GM21619 (cell line): ENCODE data around the gene CIAO2A.
A peak's percentile ranks its signal among the peaks of the same experiment; 100 is the strongest.
"Not testable (repeated sequence)": the region's sequence is repeated elsewhere in the genome, so short reads cannot be mapped to it uniquely, and the experiment has no call there.

ENCODE experiments used
- ATAC-seq: cut with Tn5 transposase; IDR thresholded peaks from one replicate; pipeline ENCODE4 v1.9.1; 2021; ENCODE audit not compliant: unreplicated experiment

The CIAO2A gene

DNA sequence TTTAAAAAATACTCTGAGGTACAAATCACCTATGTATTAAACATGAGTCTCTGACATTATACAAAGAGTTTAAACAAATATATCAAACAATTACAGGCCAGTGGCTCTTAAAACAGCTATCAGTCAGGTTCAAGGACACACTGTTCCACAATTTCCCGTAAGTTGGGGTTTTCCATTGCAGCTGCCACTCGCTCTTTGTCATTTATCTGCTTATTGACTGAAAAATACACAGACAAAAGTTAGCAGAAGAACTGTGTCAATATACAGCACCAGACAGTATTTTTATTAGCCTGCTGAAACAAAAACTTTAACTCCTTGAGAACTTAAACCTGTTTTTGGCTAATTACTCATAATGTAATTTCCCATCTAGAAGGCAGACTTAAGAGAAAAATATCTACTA, 20.8 kb downstream of the CIAO2A start:
- ATAC-seq = no peak

GRCh38 chr15:64071931-64072765, 21.5 kb downstream of the CIAO2A start:
- ATAC-seq = no peak

DNA sequence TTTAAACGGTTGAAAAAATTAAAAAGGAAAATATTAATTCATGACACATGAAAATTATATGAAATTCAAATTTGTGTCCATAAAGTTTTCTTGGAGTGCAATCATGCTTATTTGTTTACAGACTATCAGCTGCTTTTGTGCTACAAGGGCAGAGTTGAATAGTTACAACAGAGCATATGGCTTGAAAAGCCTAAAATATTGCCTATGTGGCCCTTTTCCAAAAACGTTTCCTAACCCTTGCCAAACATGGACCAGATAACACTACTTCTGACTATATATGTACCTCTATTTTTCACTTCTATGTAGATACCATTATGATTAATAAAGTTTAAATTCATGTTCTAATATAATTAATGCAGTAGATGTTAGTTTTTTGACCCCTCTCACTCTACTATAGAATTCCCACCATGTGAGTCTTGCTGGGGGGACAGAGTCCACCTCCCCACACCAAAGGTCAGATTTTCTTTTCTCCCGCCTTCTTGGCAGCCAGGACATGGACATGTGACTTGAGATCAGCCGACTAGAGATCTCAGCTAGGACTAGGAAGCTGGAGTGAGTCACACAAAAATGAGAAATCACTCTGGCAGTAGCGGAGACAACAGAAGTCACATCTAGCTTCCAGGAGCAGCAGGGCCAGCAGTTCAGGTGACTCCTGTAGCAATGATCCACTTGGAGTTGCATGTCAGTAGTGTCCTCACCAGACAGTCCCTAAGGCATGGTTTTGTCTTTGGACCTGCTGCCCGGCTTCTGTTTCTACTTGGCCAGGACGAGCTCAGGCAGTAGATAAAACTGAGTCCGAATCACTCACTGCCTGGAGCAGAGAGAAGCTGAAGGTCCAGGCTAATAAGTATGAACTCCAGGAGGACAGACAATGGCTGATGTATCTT, 22.4 kb downstream of the CIAO2A start:
- no peak for ATAC-seq

DNA sequence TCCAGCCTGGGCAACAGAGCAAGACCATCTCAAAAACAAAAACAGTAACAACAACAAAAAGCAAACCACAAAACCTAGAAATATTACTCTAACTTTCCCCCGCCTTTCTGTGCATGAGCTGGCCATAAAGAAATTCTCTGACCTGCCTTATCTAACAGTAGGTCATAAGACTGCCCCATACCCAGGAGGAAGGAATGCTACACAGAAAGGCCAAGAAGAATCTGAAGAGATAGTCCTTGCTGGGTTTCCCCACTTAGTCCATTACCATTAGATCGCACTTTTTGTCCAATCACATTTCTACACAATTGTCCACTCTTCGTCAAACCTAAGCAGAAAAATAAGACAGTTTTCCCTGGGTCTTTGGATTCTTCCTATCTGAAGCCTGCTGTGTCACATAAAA, 23.5 kb downstream of the CIAO2A start:
- no peak for ATAC-seq

- ATAC-seq = no peak
Observed at GRCh38 chr15:64068133-64068532, 25.5 kb downstream of the CIAO2A start.

DNA sequence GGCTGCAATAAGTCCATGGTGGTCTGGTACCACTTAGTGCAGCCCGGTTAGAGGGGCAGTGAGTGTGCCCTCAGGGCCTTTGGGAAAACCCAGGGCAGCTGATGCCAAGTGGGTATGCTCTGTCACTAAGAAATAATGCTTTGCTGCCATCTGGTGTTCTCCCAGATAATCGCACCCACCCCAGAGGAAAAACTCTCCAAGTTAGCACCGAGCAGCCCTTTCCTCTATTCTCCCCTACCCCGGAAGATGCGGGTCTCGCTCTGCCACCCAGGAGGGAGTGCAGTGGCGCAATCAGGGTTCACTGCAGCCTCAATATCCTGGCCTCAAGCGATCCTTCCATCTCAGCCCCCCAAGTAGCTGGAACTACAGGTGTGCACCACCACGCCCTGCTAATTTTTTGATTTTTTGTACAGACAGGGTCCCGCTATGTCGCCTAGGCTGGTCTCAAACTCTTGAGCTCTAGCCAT, 26.0 kb downstream of the CIAO2A start:
- no peak for ATAC-seq

- ATAC-seq = no peak
Observed at GRCh38 chr15:64066451-64066850, 27.2 kb downstream of the CIAO2A start.

GRCh38 chr15:64060716-64061115, 32.9 kb downstream of the CIAO2A start:
- no peak for ATAC-seq

DNA sequence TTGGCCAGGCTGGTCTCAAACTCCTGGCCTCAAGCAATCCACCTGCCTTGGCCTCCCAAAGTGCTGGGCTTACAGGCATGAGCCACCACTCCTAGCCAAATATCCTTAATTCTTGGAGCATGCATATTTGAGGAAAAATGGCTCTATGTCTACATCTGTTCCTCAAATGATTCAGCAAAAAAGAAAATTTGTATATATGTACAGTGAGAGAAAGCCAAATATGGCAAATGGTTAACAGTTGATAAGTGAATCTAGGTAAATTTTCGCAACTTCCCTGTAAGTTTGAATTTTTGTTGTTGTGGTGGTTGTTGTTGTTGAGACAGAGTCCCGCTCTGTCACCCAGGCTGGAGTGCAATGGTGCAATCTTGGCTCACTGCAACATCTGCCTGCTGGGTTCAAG, 34.5 kb downstream of the CIAO2A start:
- not testable (repeated sequence) for ATAC-seq

DNA sequence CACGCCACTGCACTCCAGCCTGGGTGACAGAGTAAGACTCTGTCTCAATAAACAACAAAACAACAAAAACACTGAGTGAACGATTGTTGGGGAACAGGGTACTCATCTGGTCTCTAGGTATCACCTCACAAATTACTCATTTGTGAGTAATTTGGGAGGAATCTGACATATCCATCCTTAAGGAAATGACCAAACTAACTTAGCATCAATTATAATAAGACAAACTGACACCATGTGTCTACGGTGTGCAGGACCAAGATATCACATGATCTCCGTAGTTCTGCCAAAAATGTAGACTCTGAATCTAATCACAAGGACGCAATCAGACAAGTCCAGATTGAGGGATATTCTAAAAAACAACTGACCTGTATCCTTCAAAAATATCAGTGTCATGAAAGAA, 35.4 kb downstream of the CIAO2A start:
- no peak for ATAC-seq

GRCh38 chr15:64053674-64054073, 40.0 kb downstream of the CIAO2A start:
- ATAC-seq = not testable (repeated sequence)

GRCh38 chr15:64052925-64053491, 40.6 kb downstream of the CIAO2A start:
- ATAC-seq = no peak

DNA sequence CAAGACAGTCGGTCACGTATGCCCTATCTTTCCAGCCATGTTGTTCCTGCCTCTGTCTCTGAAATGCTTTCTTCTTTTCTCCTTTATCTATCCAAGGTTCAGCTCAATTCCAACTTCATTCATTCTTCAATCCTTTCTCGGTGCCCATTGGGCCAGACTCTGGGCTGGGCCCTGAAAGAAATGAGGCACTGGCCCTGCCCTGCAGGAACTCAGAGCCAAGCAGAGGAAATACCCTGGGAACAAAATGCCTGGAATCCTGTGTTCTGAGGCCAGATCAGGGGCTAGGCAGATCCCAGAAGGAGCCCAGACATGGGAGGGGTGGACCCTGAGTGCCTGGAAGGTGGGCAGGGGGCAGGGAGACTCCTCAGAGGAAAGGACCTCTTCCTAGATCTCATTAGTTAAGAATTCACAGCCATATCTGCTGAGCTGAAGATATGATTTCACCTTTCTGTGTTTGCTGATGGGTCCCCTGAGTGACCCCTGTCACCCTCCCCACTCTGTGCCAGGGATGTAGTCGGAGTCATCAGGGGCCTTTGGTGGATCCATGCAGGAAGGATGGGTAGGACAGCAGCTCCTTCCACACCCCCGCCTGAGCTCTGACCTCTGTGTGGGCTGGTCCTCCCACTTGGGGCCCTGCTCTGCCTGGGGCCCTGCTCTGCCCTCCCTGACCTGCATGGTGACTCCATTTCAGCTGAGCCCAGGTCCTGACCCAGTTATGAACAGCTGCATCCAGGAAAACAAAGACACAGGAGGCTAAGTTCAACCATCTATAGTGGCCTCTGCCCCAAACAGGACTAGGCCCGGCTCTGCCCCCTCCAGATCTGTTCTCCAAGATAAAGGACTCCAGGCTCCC, 42.0 kb downstream of the CIAO2A start:
- ATAC-seq = no peak

GRCh38 chr15:64051093-64051402, 42.6 kb downstream of the CIAO2A start:
- no peak for ATAC-seq

DNA sequence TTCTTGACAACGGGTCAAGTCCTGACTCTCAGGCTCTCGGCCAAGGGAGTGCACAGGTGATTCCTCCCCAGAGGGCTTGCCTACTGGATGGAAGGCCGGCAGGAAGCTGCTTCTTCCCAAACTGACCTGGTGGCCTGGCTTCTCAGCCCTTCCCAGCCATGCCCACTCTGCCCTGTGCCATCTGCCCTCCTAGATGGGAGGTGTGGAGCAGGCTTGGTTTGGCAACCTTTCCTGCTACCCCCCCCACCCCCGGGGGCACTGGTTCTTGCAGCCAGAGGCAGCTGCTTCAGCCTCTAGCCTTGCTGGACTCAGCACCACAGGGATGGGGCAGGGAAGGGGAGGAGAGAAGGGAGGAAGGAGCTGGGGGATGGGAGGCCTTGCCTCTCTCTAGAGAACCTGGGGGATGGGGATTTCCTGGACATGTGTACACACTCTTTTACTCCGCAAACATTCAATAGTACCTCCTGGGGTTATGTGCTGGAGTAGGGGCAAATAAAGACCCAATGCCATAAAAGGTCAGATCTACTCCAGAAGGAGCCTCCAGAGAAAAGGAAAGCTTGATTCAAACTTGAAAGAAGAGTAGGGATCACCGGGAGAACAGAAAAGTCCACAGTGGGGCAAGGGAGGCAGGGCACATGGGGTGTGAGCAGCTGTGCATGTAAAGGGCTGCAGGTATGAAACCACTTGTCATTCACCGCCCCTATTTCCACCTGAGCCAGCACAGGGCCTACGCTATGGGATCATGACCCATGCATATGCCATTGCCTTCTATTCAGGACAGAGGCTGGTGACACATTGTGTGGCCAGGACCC, 43.2 kb downstream of the CIAO2A start:
- ATAC-seq = no peak

GRCh38 chr15:64048781-64049460, 44.7 kb downstream of the CIAO2A start:
- no peak for ATAC-seq

- peak; percentile 56 for ATAC-seq
Observed at GRCh38 chr15:64046421-64047153, 47.1 kb downstream of the CIAO2A start, which contains the start of gene DAPK2. Gene DAPK2, minus strand, starts transcription at chr15:64046485. Its CDS starts 6,224 bp downstream, at chr15:64040261.

- ATAC-seq = peak; percentile 7
Observed at GRCh38 chr15:64045774-64046420, 47.7 kb downstream of the CIAO2A start.
